Gastrocnemius medialis (tissue), 4 donors: Measurements from ENCODE around the gene OAT. TPM values are rescaled to one million over a fixed set of nuclear protein-coding genes. Genes with fewer than 3 reads are reported as not detected.

Source experiments
- ATAC-seq, 2 donors: fragments of 150-250 bp; one replicate each; pipeline ENCODE4 v1.9.1; 2016
- DNase-seq, 2 donors: peaks; one replicate each; pipeline ENCODE4 v3.0.0-alpha.2; 2019
- H3K27ac ChIP-seq, 4 donors: fragments of 200-600 bp; sonication (generic); 1 replicate in 1 of 4; 2 replicates in 3 of 4; pipeline ENCODE4 v1.5.1; 2016 to 2018; ENCODE audit warnings: mild to moderate bottlenecking in 2 of 4, moderate library complexity in 1 of 4
- H3K27me3 ChIP-seq, 3 donors: fragments of 200-600 bp; sonication (generic) in 2 of 3; 1 replicate in 1 of 3; 2 replicates in 2 of 3; pipeline versions ENCODE4 v1.5.1 to v1.6.0; 2016 to 2019; ENCODE audit warnings: mild to moderate bottlenecking in 1 of 3, moderate library complexity in 1 of 3
- H3K36me3 ChIP-seq, 2 donors: fragments of 200-600 bp; sonication (generic) in 1 of 2; one replicate each; pipeline ENCODE4 v1.5.1; 2017 to 2018
- H3K4me1 ChIP-seq, 2 donors: fragments of 200-600 bp; sonication (generic) in 1 of 2; one replicate each; pipeline ENCODE4 v1.5.1; 2016 to 2017; ENCODE audit warnings: mild to moderate bottlenecking in 2 of 2
- H3K4me3 ChIP-seq, 4 donors: fragments of 200-600 bp; sonication (generic) in 3 of 4; 1 replicate in 1 of 4; 2 replicates in 3 of 4; pipeline ENCODE4 v1.5.1; 2016 to 2019; ENCODE audit warnings: mild to moderate bottlenecking in 2 of 4
- H3K9me3 ChIP-seq, 3 donors: fragments of 200-600 bp; sonication (generic) in 2 of 3; 1 replicate in 1 of 3; 2 replicates in 2 of 3; pipeline ENCODE4 v1.5.1; 2016 to 2019
- CTCF ChIP-seq, 5 experiments: fragments of 450-650 bp in 3 of 5; fragments of 200-600 bp in 2 of 5; sonication (generic) in 2 of 5; IDR thresholded peaks in 4 of 5; conservative IDR thresholded peaks in 1 of 5; 1 replicate in 4 of 5; 2 replicates in 1 of 5; pipeline ENCODE4 v1.5.1; 2016 to 2019; ENCODE audit warnings: antibody characterized with exemption in 5 of 5, mild to moderate bottlenecking in 3 of 5, moderate library complexity in 3 of 5
- POLR2A ChIP-seq, 2 donors: fragments of 450-650 bp; IDR thresholded peaks; one replicate each; pipeline ENCODE4 v1.6.1; 2017; ENCODE audit warnings: antibody characterized with exemption in 2 of 2, mild to moderate bottlenecking in 2 of 2, moderate library complexity in 2 of 2
- in situ Hi-C, 4 donors: fragments of 200-750 bp; cut with MboI; loops; one replicate each; pipeline versions ENCODE4 v1.15.0 to v1.8.0; 2017; ENCODE audit warnings: low sequenced_read_pairs in 4 of 4
- intact Hi-C: fragments of 100-400 bp; cut with DNase I; formaldehyde crosslinking; loops from one replicate; pipeline ENCODE4 v1.15.1; 2023; ENCODE audit warnings: low total_unique reads
- total RNA-seq, 4 donors: library from RNA; depleted of rRNA; stranded (reverse); fragments of >200 nt; gene quantifications; one replicate each; pipeline versions ENCODE4 v1.1.0 to v1.2.3, GENCODE V29; 2016

Gene OAT
- total RNA-seq, 4 donors from 2014 or later, result 20.1 to 97.2 (median 42.6) TPM

GRCh38 chr10:124364674-124365073 lies 54.0 kb downstream of the OAT start:
- intact Hi-C loops (no loop called here), in situ Hi-C loops (no loop called here)
- H3K27ac ChIP-seq, result no peak overlapping the region
- H3K4me3 ChIP-seq, result no peak overlapping the region
- no peaks in the 10 kb centered on the region for H3K4me1 ChIP-seq
- no peaks in the 10 kb centered on the region for H3K36me3 ChIP-seq
- H3K27me3 ChIP-seq, result no peaks in the 10 kb centered on the region
- no peaks in the 10 kb centered on the region for H3K9me3 ChIP-seq
- TF ChIP-seq CTCF (IDR thresholded peaks at IDR 0.05 in 4 of 5, conservative IDR thresholded peaks at IDR 0.05 in 1 of 5), result no peak
- no peak for TF ChIP-seq POLR2A (IDR thresholded peaks at IDR 0.05)
- no peak for ATAC-seq
- no peak for DNase-seq

- no peak overlapping the region for H3K27ac ChIP-seq
- in situ Hi-C loops (no loop called here), intact Hi-C loops (no loop called here)
- no peaks in the 10 kb centered on the region for H3K27me3 ChIP-seq
- no peak overlapping the region for H3K4me3 ChIP-seq
- H3K36me3 ChIP-seq, result no peaks in the 10 kb centered on the region
- ATAC-seq (no peak), DNase-seq (no peak)
- H3K9me3 ChIP-seq, result no peaks in the 10 kb centered on the region
- TF ChIP-seq CTCF (IDR thresholded peaks at IDR 0.05 in 4 of 5, conservative IDR thresholded peaks at IDR 0.05 in 1 of 5), result no peak
- TF ChIP-seq POLR2A (IDR thresholded peaks at IDR 0.05), result no peak
- no peaks in the 10 kb centered on the region for H3K4me1 ChIP-seq
Observed at GRCh38 chr10:124362568-124362967, 56.2 kb downstream of the OAT start.

- no peak for TF ChIP-seq CTCF (IDR thresholded peaks at IDR 0.05 in 4 of 5, conservative IDR thresholded peaks at IDR 0.05 in 1 of 5)
- TF ChIP-seq POLR2A (IDR thresholded peaks at IDR 0.05), result no peak
- Histone ChIP-seq H3K4me3 (no peak overlapping the region), H3K27me3 (no peaks in the 10 kb centered on the region), H3K4me1 (peaks cover 0 to 6% of the 10 kb centered on the region in 2 donors), H3K36me3 (no peaks in the 10 kb centered on the region), H3K9me3 (no peaks in the 10 kb centered on the region), H3K27ac (no peak overlapping the region)
- in situ Hi-C loops, result no loop called here
- DNase-seq (no peak), ATAC-seq (no peak)
- intact Hi-C loops, result no loop called here
Observed at GRCh38 chr10:124359336-124359832, 59.3 kb downstream of the OAT start.

- H3K27me3 ChIP-seq, result no peaks in the 10 kb centered on the region
- peaks cover 0 to 6% of the 10 kb centered on the region in 2 donors for H3K4me1 ChIP-seq
- intact Hi-C loops (no loop called here), in situ Hi-C loops (no loop called here)
- no peaks in the 10 kb centered on the region for H3K9me3 ChIP-seq
- H3K36me3 ChIP-seq, result no peaks in the 10 kb centered on the region
- no peak for ATAC-seq
- TF ChIP-seq POLR2A (IDR thresholded peaks at IDR 0.05), result no peak
- TF ChIP-seq CTCF (IDR thresholded peaks at IDR 0.05 in 4 of 5, conservative IDR thresholded peaks at IDR 0.05 in 1 of 5), result no peak
- H3K4me3 ChIP-seq, result no peak overlapping the region
- no peak overlapping the region for H3K27ac ChIP-seq
- no peak for DNase-seq
Observed at GRCh38 chr10:124357561-124357885, 61.2 kb downstream of the OAT start.
